ENCODE measurements around the gene IGSF21. TPM values are rescaled to one million over a fixed set of nuclear protein-coding genes. Genes with fewer than 3 reads are reported as not detected.
A peak's percentile ranks its signal among the peaks of the same experiment; 100 is the strongest.

Gene IGSF21
- total RNA-seq, 1 experiment from 2014 or later = not detected

DNA sequence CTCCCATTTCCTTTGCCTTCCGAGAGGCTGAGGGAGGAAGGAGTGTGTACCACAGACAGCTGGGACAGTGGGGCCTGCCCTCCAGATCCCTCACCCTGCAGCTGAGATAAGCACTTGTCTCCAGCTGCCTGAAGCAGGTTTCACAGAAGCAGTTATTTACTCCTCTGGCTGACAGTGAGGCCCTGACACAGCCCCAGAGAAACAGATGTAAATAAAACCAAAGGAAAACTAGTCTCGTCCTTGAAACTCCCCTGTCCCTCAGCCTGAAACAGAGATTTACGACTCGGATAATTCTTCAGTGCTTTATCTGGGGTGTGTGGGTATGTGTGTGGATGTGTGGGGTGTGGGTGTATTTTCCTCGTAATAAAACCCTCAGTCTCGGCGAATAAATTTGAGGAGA lies 181.1 kb downstream of the IGSF21 start:
- in situ Hi-C loops (cut with HindIII; ENCODE audit: low pct_unique_long_range_greater_than_20kb, low sequenced_read_pairs) = no loop called here
- DNase-seq (ENCODE audit: low read depth, low spot score) = no peak

DNA sequence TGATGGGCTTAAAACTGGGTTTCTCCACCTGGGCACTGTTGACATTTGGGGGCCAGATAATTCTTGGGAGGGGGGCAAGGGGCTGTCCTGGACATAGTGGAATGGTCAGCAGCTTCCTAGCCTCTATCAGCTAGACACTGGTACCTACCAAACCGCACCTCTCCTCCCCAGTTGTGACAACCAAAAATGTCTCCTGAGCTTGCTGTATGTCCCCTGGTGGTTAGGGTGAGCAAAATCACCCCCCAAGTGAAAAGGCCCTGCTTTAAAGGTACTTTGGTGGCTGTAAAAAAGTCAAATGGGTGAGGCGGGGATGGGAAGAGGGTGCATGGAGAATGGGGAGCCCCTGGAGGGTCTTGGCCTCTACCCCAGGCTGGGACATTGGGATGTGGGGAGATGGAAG lies 182.0 kb downstream of the IGSF21 start:
- in situ Hi-C loops (cut with HindIII; ENCODE audit: low pct_unique_long_range_greater_than_20kb, low sequenced_read_pairs) = no loop called here
- DNase-seq (ENCODE audit: low read depth, low spot score) = no peak

DNA sequence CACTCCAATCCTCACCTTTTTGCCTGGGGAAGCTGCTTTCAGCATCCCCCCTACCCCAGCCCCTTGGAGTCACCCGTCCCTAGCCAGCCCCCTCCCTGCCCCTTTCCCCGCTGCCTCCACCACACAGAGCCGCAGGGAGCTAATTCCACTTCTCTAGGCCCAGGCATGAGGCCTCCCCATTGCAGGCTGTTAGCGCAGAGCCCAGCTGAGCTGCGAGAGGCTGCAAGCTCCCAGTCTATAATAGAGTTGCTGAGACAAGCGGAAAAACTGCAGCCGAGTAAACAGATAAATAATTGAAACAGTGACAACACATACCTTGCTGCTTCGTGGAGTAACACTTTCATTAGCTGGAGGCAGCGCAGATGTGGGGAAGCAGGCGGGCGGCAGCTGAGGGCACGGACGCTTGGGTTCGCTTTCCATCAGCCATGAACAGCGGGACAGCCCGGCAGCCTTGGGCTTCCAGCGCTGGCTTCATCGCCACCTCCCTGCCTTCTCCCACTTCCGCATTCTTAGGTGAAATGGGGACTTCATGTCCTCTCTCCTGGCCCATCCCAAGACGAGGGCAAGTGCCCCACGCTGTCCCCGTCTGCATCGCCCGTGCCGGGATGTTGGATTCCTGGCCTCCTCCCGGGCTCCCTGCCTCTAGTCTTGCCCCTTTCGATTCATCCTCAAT lies 183.3 kb downstream of the IGSF21 start:
- in situ Hi-C loops (cut with HindIII; ENCODE audit: low pct_unique_long_range_greater_than_20kb, low sequenced_read_pairs) = no loop called here
- DNase-seq (ENCODE audit: low read depth, low spot score) = no peak

DNA sequence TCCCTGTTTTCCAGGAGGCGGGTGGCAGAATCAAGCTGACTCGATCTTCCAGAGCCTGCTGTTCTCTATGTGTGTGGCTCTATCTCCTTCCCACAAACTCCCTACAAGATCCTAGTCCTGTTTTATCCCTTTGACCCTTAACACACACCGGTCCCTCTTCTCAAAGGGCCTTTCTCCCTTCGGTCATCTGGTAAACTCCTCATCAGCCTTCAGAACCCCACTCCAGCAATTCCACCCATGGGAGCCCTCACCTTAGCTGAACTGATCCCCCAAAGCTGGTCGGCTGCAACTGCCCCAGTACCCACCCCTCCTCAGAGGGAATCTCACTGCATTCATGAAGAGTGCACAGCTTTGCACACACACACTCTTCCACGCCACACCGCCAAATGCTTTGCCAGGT lies 184.9 kb downstream of the IGSF21 start:
- DNase-seq (ENCODE audit: low read depth, low spot score) = no peak
- in situ Hi-C loops (cut with HindIII; ENCODE audit: low pct_unique_long_range_greater_than_20kb, low sequenced_read_pairs) = no loop called here

DNA sequence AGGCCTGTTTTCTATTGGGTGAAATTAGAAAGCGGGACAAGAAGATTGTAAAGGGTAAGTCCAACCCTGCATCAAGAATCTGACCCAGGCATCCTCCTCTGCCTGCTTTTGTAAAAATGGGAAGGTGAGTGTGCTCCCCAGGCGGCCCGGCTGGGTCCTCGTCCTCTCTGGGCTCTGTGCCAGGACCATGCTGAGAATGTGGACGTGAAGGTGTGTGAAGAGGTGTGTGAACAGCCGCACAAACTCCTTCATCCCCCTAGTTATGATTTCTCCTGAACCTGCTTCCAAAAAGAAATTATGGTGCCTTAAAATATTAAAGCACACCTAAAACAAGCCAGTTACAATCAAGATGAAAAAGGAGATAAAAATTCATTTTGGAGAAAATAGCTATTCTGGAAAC lies 185.7 kb downstream of the IGSF21 start:
- DNase-seq (ENCODE audit: low read depth, low spot score) = no peak
- in situ Hi-C loops (cut with HindIII; ENCODE audit: low pct_unique_long_range_greater_than_20kb, low sequenced_read_pairs) = no loop called here

DNA sequence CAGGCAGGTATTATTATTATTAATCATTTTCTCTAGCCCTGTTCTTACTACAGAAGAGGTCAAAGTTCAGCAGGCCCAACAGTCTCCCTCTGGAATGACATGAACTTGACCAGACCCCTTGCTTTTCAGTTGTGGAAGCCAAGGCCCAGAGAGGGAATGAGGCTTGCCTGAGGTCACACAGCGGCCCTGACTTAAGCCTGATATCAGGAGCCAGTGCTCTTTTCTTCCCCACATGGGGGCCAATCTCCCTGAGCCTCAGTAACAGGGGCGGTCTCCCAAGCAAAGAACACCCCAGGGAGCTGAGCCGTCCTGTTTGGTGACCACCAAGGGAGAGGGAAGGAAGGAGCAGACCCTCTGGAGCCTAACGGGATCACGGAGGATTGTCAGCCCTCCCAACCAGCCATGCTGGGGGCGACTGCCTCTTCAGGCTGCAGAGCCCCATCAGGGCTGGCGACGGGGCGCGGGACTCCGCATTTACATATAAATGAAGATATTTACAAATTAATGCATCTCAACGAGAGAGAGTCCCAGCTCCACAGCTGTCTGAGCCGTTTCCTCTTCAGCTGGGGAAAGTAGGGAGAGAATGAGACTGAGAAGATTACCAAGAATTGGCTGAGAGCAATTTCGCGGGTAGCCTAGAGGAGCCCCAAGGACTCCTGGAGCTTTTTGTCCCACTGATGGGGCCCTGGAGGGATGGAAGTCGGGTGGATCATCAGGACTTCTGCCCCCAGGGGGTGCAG lies 187.0 kb downstream of the IGSF21 start:
- in situ Hi-C loops (cut with HindIII; ENCODE audit: low pct_unique_long_range_greater_than_20kb, low sequenced_read_pairs) = no loop called here
- no peak for DNase-seq (ENCODE audit: low read depth, low spot score)

DNA sequence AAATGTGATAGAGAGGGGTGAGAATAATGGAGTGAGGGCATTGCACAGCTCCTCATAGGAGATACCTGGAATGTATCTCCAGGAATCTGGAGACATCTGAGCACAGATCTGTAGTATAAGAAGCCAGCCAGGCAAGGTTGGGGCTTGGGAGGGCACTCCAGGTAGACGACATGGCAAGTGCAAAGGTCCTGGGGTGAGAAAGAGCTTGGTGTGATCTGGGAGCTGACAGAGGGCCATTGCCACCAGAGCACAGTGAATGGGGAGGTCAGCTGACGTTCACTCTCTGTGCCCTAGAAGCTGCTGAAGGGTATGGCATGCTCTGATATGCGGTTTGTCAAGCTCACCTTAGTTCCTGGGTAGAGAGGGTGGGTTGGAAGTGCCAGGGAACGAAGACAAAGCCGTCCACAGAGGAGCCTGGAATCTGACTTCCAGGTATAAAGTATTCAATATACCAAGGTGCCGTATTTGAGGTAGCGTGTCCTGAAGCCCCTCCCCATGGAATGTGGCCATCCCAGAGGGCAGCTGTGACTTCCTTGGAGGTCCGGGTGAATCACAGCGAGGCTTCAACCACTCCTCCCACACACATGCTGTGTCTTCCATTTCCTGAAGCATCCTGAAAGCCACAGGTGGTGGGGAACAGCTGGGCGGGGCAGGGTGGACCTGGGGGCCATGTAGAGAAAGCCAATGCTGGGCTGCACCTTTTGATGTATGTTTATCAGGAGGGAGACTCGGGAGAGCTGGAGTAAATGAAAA lies 190.5 kb downstream of the IGSF21 start:
- DNase-seq (ENCODE audit: low read depth, low spot score) = no peak
- in situ Hi-C loops (cut with HindIII; ENCODE audit: low pct_unique_long_range_greater_than_20kb, low sequenced_read_pairs) = no loop called here

DNA sequence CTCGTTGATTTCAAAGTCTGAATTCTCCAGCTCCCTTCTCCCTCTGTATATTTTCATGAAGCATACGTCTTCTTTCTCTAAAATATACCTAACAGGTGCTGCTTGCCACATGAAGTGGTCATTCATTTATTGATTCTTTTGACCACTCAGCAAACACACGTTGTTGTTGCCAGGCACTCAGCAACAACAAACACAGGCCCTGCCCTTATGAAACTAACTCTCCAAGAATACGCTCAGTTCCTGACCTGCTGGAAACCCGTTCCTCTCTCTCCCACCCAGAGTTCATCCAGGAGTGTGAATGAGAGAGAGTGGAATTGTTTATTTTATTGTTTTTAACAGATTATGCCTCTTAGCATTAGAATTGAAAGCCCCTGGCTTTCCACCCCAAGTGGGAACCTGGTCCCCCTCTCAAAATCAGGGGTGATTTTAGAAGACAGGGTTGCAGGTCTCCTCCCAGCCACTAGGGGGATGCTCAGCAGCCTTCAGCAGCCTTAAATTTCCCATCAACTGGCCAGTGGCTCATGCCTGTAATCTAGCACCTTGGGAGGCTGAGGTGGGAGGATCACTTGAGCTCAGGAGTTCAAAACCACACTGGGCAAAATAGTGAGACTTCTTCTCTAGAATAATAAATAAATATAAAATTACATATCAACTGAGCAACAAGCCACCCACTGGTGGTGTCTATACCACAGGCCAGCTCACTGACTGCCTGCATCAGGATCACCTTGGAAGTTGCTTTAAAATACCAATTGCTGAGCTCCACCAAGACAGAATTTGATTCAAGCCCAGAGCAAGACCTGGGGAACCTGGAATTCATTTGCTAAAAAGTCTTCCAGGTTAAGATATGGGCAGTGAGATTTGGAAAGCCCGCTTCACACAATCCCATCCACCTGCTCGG lies 192.1 kb downstream of the IGSF21 start:
- in situ Hi-C loops (cut with HindIII; ENCODE audit: low pct_unique_long_range_greater_than_20kb, low sequenced_read_pairs) = no loop called here
- peak; percentile 34 for DNase-seq (ENCODE audit: low read depth, low spot score)

DNA sequence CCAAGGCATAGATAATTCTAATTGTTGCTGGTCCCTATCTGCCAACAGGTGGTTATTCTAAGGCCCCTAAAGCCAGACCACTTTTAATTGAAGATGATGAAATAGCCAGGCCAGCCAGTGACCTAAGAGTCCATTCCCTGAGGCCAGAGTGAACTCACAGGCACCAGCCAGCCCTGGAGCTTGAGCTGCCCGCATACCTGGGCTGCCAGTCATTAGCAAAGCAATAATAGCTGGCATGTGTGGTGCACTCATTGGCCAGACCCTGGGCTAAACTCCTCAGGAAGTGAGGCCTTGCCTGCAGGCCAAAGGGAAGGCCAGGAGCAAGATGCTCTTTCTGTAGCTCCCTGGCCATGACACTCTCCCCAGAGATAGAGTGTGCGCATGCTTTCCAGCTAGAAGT lies 192.8 kb downstream of the IGSF21 start:
- DNase-seq (ENCODE audit: low read depth, low spot score) = no peak
- in situ Hi-C loops (cut with HindIII; ENCODE audit: low pct_unique_long_range_greater_than_20kb, low sequenced_read_pairs) = no loop called here

DNA sequence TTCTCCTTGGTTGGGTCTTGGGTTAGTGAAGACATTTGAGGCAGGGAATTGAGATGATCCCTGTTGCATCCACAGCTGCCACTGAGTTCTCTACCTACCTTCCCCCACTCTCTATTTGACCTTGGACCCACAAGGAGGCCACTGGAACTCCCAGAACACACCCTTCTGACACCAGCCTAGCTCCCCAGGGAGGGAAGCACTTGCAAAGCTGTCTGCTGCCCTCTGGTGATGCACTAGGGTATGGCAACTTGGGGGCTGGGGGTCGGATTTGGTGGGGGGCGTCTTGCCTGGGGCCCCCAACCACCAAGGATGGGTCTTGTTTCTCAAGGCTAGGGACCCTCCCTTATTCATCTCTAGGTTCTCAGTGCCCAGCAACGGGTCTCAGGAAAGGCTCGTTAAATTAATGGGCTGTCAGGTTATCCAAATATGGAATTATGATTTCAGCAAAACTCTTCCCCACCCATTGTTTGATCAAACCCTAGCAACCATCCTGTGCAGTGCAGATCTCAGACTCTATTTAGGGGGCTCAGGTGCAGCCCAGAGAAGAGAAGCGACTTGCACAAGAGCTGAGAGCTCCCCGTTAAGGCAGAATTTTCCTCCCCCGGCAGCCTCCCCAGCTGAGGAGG lies 195.3 kb downstream of the IGSF21 start:
- peak; percentile 23 for DNase-seq (ENCODE audit: low read depth, low spot score)
- in situ Hi-C loops (cut with HindIII; ENCODE audit: low pct_unique_long_range_greater_than_20kb, low sequenced_read_pairs) = no loop called here

DNA sequence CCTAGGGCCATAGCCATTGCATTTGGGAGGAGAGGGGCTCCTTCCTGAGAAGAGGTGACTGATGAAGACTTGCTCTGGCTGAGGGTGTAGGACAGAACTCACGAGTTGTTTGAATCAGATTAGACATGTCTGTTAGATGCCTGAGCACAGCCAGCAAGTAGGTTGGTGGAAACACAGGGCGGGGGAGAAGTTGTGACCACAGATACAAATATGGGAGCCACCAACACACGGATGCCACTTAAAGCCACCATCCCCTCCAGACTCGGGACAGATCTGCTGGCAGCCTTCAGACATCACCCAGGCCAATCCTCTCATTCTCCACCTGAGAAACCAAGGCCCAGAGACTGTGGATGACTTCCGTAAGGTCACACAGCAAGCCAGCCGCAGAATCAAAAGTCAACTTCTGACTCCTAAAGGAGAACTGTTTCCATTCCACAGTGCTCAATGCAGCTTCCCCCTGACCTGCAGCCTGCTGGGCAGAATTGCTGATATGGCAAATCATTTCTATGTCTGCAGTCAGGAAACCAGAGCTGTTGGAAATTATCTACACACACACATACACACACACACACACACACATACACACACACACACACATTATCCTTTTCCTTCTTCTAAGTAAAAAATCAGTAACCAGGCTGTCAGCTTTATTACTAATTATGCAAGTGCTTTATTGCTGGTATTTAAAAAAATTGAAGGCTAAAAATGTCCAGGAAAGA lies 196.7 kb downstream of the IGSF21 start:
- in situ Hi-C loops (cut with HindIII; ENCODE audit: low pct_unique_long_range_greater_than_20kb, low sequenced_read_pairs) = no loop called here
- no peak for DNase-seq (ENCODE audit: low read depth, low spot score)

DNA sequence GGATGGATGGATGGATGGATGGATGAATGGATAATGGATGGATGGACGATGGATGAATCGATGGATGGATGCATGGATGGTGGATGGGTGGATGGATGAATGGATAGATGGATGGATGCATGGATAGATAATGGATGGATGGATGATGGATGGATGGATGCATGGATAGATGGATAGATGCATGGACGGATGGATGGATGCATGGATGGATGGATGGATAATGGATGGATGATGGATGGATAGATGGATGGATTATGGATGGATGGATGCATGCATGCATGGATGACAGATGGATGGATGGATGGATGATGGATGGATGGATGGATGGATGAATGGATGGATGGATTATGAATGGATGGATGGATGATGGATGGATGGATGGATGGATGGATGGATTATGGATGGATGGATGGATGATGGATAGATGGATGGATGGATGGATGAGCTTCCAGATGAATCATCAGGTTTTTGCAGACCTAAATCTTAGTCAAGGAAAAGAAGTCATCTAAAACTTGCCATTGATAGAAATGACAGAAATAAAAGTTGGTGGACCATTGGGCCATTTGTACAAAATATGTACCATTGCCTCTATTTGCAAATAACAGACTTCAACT lies 197.7 kb downstream of the IGSF21 start:
- in situ Hi-C loops (cut with HindIII; ENCODE audit: low pct_unique_long_range_greater_than_20kb, low sequenced_read_pairs) = no loop called here
- no peak for DNase-seq (ENCODE audit: low read depth, low spot score)

DNA sequence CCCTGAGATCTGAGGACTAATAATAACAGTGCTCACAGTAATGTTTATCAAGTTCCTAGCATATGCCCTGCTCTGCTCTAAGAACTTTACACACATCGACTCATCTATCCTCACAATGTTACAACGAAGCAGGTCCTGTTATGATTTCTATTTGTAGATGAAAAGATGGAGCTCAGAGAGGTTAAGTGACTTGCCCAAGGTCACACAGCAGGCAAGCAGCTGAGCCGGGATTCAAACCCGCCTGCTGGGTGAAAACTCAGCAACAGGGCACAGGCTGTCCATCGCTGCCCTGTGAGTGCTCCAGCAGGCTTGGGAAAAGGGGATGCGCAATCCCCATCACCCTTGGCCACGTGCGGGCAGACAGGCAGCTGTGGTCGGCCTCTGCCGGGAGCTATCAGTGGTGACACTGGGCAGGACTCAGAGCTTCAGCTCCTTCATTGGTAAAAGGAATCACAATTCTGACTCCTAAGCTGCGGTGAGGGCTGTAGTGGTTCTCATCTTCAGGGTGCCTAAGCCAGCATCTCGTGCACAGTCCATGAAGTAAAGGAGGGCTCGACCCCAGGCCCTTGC lies 199.8 kb downstream of the IGSF21 start:
- DNase-seq (ENCODE audit: low read depth, low spot score) = no peak

DNA sequence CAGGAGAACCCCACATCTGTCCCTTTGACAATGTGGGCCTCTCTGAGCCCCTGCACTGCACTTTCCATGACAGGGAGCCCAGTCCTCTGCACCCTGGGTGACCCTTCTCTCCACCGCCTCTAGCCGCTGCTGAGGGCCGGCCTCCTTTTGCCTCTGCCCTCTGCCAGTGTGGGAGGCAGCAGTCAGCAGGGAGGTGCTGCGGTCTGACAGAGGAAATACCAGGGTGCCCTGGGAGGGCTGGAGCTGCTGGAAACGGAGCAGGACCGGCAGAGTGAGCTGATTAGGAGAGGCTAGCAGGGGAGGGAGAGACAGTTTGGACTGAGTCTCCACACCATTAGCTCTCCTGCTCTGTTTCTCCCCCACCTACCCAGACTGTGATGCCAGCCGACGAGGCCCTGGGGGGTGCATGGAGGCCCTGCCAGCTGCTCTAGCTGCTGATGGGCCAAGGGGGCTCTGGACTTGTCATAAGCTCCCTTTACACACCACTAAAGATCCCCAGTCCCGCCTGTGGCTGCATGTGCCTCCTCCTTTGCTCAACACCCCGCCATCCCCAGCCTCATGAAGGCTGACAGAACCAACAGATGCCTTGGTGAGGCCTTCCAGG lies 202.1 kb downstream of the IGSF21 start:
- no peak for DNase-seq (ENCODE audit: low read depth, low spot score)

More for the DNA sequence above, 199.8 kb downstream of the IGSF21 start:
- in situ Hi-C loops (cut with HindIII; ENCODE audit: low pct_unique_long_range_greater_than_20kb, low sequenced_read_pairs) = no loop called here

DNA sequence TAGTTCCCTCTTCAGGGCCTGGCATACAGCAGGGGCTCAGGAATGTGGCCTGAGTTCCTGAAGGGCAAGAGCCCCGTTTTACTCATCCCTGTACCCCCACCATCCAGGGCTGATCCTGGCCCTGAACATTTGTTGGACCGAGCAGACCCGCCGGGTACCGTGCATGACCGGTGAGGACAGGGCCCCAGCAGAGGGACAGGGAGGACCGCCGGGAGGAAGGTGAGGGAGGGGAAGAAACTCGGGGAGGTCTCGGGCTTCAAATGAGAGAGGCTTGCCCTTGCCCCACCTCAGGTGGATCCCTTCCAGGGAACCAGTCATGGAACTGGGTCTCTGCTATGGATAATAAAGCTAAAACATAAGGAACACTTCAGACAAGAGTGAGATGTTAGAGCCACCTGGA lies 205.4 kb downstream of the IGSF21 start:
- no peak for DNase-seq (ENCODE audit: low read depth, low spot score)
- in situ Hi-C loops (cut with HindIII; ENCODE audit: low pct_unique_long_range_greater_than_20kb, low sequenced_read_pairs) = no loop called here

More for the DNA sequence above, 202.1 kb downstream of the IGSF21 start:
- in situ Hi-C loops (cut with HindIII; ENCODE audit: low pct_unique_long_range_greater_than_20kb, low sequenced_read_pairs) = no loop called here

DNA sequence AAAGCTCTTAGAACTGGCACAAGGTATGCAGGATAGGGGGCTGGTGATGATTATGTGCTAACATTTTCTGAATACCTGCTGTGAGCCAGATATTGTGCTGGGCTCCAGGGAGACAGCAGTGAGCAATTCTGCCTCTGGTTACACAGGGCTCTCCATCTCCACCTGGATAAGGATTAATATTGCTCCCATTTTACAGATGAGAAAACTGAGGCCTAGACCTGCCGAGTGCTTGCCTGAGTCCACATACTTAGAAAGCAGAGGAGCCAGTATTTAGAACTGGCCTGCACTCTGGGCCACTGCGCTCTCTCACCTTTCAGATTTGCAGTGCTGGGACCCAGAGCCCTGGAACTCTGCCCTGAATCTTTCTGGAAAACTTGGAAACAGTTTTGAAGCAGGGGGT lies 205.9 kb downstream of the IGSF21 start:
- in situ Hi-C loops (cut with HindIII; ENCODE audit: low pct_unique_long_range_greater_than_20kb, low sequenced_read_pairs) = no loop called here

More for the DNA sequence above, 205.9 kb downstream of the IGSF21 start:
- DNase-seq (ENCODE audit: low read depth, low spot score) = no peak
